Stimulated activated effector memory CD8-positive, alpha-beta T cell treated with anti-CD3 and anti-CD28 coated beads, Interleukin-12 subunit alpha, Interleukin-12 subunit beta, amount 100 ng/mL, for 72 hours (primary cell): ENCODE data around the gene ALDH1L1.

ENCODE experiments used
- ATAC-seq: fragments of 150-1000 bp; cut with Tn5 transposase; 2 replicates; pipeline ENCODE4 v1.10.0; 2021
- DNase-seq, 2 donors: peaks; one replicate each; pipeline ENCODE4 v3.0.0; 2021 to 2022; ENCODE audit warnings: low spot score in 2 of 2
- H3K27ac Mint-ChIP-seq: one replicate; pipeline ENCODE4 v1.8.0; 2022; ENCODE audit warnings: mild to moderate bottlenecking, mixed read lengths
- H3K36me3 Mint-ChIP-seq: one replicate; pipeline ENCODE4 v1.8.0; 2022; ENCODE audit warnings: mild to moderate bottlenecking, mixed read lengths
- H3K4me1 Mint-ChIP-seq: one replicate; pipeline ENCODE4 v1.8.0; 2022; ENCODE audit warnings: mixed read lengths
- H3K4me3 Mint-ChIP-seq: one replicate; pipeline ENCODE4 v1.8.0; 2022; ENCODE audit warnings: mild to moderate bottlenecking, mixed read lengths
- H3K9me3 Mint-ChIP-seq: one replicate; pipeline ENCODE4 v1.8.0; 2022; ENCODE audit warnings: mixed read lengths

The ALDH1L1 gene

DNA sequence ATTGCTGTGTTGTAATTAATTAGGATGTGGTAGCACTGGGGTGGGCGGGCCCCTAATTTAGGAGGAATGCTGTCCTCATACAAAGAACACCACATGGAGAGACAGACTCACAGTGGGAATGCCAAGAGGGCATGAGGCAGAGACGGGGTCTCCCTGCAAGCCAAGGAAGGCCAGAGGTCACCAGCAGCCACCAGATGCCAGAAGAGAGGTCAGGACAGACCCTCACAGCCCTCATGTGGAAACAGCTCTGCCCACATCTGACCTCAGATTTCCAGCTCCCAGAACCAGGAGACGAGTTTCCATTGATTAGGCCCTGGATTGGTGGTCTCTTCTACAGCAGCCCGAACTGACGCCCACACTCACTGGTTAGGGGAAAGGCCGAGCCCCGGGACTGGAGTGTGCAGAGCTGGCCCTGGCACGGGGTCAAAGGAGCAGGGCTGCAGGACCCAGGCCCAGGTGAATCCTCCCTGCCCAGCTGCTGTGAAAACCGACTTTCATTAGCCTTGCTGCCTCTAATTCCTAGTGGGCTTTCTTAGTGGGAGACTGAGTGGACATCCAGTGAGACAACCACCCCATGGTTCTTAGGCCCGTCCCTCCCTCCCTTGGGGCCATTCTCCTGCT, 53.5 kb downstream of the ALDH1L1 start:
- ATAC-seq: no peak
- Mint-ChIP-seq H3K9me3 (no peaks in the 10 kb centered on the region), H3K4me1 (no peaks in the 10 kb centered on the region), H3K4me3 (no peak overlapping the region), H3K27ac (no peak overlapping the region), H3K36me3 (no peaks in the 10 kb centered on the region)
- DNase-seq: no peak

DNA sequence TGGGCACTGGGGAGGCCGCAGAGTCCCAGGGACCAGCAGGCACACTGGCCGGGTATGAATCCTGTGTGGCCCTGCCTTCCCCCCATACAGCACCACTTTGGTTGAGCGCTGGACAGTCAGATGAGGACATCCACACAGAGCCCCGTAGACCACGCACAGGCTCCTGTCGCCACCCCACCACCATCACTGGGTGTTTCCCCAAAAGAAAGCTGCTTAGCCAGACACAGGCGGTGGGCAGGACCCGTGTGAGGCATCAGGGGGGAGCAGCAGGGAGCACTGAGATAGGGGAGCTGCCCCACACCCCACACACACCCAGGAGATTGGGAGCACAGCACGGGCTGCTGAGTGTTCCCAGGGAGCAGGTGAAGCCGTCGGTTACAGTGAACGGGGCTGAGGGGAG, 54.1 kb downstream of the ALDH1L1 start:
- Mint-ChIP-seq H3K9me3 (no peaks in the 10 kb centered on the region), H3K4me3 (no peak overlapping the region), H3K4me1 (no peaks in the 10 kb centered on the region), H3K27ac (peak overlapping the region; percentile 61), H3K36me3 (no peaks in the 10 kb centered on the region)
- ATAC-seq: no peak
- DNase-seq: no peak

DNA sequence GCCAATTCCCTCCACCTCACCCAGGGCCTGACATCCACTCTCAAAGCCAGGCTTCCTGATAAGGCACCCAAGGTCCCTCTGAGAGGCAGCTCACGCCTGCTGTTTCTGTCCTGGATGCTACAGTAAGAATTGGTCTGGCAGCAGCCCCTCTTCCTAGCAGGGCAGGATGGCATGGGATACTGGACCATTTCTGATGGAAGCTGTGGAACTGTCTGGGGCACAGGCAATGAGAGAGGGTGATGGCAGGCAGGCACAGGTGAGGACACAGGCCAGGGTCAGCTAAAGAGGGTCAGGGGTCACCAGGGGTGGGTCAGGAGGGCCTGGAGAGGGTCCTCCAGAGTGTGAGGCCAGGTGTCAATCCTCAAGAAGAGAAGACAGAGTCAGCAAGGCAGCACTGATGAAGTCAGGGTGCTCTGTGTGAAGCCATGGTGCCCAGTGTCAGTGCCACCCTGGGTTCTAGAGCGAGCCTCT, 54.6 kb downstream of the ALDH1L1 start:
- H3K27ac Mint-ChIP-seq: no peak overlapping the region
- DNase-seq (no peak), ATAC-seq (peak; percentile 12)
- no peak overlapping the region for H3K4me3 Mint-ChIP-seq
- H3K36me3 Mint-ChIP-seq: no peaks in the 10 kb centered on the region
- H3K9me3 Mint-ChIP-seq: no peaks in the 10 kb centered on the region
- H3K4me1 Mint-ChIP-seq: no peaks in the 10 kb centered on the region

DNA sequence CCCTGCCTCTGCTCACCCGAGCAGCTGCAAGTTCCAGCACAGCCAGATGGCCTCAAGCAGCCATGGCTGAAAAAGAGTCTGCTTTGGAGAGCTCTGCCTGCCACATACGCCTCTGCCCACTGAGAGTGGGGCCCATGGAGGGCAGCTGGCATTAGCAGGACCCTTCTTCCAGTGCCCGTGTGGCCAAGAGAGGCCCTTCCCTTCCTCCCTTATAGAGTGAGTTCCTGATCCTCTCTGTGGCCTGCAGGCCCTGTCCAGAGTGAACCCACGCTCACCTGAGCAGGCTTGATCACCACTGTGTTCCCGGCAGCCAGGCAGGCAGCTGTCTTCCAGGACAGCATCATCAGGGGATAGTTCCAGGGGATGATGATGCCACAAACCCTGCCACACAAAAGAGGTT, 55.0 kb downstream of the ALDH1L1 start:
- DNase-seq (no peak), ATAC-seq (peak; percentile 3)
- H3K27ac Mint-ChIP-seq: no peak overlapping the region
- H3K9me3 Mint-ChIP-seq: no peaks in the 10 kb centered on the region
- no peaks in the 10 kb centered on the region for H3K36me3 Mint-ChIP-seq
- no peak overlapping the region for H3K4me3 Mint-ChIP-seq
- no peaks in the 10 kb centered on the region for H3K4me1 Mint-ChIP-seq

DNA sequence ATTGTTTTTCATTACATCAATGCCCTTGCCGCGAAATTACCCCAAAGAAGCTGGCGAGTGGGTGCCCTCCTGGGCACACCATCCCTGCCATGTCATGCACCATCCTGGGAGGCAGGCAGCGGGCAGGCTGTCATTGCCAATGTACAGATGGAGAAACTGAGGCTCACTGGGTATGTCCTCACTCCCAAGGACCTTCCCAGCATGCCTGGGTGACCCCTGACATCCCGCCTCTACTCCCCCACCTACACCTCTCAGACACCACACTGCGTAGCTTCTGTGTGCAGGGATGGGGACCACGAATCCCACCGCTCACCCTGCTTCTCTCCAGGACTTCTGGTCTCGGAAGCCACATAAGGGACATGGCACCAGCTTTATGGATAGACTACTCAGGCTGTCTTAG, 55.5 kb downstream of the ALDH1L1 start:
- Mint-ChIP-seq H3K4me1 (no peaks in the 10 kb centered on the region), H3K4me3 (no peak overlapping the region), H3K9me3 (no peaks in the 10 kb centered on the region), H3K36me3 (no peaks in the 10 kb centered on the region), H3K27ac (no peak overlapping the region)
- no peak for DNase-seq
- ATAC-seq: no peak

DNA sequence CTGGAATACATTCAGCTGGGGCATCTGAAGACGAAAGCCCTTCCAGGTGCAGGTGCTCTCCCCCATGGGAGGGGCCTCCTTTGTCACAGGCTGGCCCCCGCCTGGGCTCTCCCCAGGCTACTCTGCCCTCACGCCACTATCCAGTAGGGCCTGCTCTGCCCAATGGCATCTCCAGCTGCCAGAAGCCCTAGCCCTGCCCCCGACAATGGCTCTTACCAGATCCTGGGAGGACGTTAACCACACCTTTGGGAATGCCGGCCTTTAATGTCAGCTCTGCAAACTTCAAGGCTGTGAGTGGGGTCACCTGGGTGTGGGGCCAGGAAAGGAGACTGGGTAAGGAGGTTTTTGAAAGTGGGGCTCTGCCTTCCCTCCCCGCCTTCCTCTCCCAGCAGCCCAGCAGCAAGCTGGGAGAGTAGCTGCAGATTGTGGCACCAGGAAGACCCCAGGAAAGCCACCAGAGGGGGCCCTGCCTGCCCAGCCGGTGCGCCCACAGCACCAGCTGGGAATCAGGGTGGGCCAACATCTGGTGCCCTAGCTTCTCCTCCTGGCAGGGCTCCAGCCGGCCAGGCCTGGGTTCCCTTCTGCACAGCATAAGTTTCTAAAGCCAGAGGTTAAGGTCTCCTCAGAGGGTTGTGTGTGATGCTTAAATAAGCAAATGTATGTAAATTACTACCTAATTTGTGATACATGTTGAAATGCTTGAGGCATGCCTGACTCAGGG, 56.1 kb downstream of the ALDH1L1 start:
- ATAC-seq (no peak), DNase-seq (no peak)
- Mint-ChIP-seq H3K4me1 (no peaks in the 10 kb centered on the region), H3K36me3 (no peaks in the 10 kb centered on the region), H3K27ac (no peak overlapping the region), H3K4me3 (no peak overlapping the region), H3K9me3 (no peaks in the 10 kb centered on the region)

DNA sequence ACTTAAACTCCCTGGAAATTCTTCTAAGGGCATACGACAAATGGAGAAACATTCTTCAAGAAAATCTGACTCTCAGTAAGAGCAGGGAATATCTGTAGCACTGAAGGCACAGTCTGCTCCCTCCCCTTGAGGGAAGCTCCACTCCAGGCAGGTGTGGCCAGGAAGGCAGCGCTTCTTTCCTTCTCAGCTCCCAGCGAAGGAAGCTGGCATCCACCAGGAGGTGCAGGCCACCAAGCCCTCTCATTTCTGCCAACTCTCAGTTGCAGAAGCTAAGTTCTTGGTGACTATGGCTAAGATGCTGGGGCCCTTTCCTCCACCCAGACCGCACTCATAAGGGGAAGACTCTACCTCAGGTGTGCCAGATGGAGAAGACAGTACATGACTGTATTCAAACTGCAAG, 58.8 kb downstream of the ALDH1L1 start:
- H3K4me3 Mint-ChIP-seq: no peak overlapping the region
- no peaks in the 10 kb centered on the region for H3K4me1 Mint-ChIP-seq
- H3K36me3 Mint-ChIP-seq: no peaks in the 10 kb centered on the region
- DNase-seq (peak in 1 of 2 donors; percentile 32), ATAC-seq (no peak)
- no peak overlapping the region for H3K27ac Mint-ChIP-seq
- no peaks in the 10 kb centered on the region for H3K9me3 Mint-ChIP-seq

DNA sequence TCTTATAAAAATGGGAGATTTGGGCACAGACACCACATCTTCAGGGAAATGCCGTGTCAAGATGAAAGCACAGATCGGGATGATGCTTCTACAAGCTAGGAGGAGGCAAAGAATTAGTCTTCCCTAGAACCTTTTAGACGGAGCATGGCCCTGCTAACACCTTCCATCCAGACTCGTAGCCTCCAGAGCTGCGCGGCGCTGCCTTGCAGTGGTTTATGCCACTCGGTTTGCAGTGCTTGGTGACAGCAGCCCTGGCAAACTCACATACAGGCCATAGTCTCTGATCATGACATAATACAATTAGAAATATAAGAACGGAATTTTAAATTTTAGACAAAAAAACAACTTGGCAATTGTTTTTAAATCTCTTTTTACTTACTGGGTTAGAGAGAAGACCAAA, 59.3 kb downstream of the ALDH1L1 start:
- H3K9me3 Mint-ChIP-seq: no peaks in the 10 kb centered on the region
- H3K27ac Mint-ChIP-seq: no peak overlapping the region
- no peaks in the 10 kb centered on the region for H3K4me1 Mint-ChIP-seq
- H3K4me3 Mint-ChIP-seq: no peak overlapping the region
- peak in 1 of 2 donors; percentile 29 for DNase-seq
- ATAC-seq: no peak
- H3K36me3 Mint-ChIP-seq: no peaks in the 10 kb centered on the region

DNA sequence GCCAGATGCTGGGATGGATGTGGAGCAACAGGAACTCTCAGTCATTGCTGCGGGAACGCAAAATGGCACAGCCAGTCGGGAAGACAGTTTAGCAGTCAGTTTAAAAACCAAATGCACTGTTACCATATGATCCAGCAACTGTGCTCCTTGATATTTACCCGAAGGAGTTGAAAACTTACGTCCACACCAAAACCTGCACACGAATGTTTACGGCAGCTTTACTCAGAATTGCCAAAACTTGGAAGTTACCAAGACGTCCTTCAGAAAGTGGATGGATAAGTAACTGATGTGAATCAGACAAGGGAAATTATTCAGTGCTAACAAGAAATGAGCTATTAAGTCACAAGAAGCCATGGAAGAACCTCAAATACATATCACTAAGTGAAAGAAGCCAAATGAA, 60.4 kb downstream of the ALDH1L1 start:
- DNase-seq: peak in 1 of 2 donors; percentile 6
- Mint-ChIP-seq H3K4me3 (no peak overlapping the region), H3K9me3 (no peaks in the 10 kb centered on the region), H3K27ac (no peak overlapping the region), H3K4me1 (no peaks in the 10 kb centered on the region), H3K36me3 (no peaks in the 10 kb centered on the region)
- ATAC-seq: no peak

DNA sequence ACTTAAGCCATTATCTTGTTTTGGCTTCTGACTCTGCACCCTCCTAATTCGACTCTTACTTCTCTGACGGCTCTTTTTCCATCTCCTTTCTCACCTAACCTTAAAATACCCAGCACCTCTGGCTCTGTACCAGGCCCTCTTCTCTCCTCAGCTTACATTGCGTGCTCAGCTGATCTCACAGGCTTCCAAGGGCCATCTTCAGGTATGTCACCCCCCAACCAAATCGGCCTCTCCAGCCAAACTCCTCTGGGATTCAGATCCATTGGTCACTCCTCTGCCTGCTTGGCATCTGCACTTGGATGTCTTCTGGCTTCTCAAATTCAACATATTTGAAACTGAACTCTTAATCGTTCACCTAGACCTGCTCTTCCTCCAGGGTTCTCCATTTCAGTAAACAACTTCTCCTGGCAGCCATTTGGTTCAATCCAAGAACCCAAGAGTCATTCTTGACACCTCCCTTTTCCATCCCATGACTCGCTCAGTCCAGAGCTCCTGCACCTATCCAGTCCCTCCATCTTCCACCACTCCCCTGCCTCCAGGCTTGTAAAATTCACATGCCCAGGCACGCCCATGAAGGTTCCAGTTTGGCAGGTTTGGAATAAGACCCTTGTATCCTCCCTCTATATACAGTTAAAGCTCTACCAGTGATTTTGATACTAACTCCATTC, 61.2 kb downstream of the ALDH1L1 start:
- Mint-ChIP-seq H3K4me3 (no peak overlapping the region), H3K27ac (no peak overlapping the region), H3K36me3 (no peaks in the 10 kb centered on the region), H3K9me3 (no peaks in the 10 kb centered on the region), H3K4me1 (no peaks in the 10 kb centered on the region)
- ATAC-seq (no peak), DNase-seq (peak in 1 of 2 donors; percentile 36)

DNA sequence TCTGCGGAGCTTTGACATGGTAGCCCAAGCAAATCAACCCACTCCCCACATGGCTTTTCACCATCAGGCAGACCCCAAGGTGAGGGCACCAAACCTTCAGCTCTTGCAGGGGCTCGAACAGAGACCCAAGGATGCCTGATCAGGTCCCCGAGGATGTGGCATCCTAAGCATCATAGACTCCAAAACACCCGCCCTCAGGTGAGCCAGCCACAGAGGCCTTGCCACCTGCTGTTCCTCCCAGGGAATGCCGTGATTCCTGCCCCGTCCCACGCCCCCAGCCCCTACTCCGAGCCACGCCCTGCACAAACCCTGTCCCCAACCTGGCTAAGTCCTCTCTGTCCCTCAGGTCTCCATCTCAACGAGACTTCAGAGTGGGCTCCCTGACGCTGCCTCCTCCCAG, 61.8 kb downstream of the ALDH1L1 start:
- no peak for ATAC-seq
- no peak overlapping the region for H3K27ac Mint-ChIP-seq
- no peaks in the 10 kb centered on the region for H3K4me1 Mint-ChIP-seq
- no peak for DNase-seq
- no peaks in the 10 kb centered on the region for H3K36me3 Mint-ChIP-seq
- no peaks in the 10 kb centered on the region for H3K9me3 Mint-ChIP-seq
- no peak overlapping the region for H3K4me3 Mint-ChIP-seq

DNA sequence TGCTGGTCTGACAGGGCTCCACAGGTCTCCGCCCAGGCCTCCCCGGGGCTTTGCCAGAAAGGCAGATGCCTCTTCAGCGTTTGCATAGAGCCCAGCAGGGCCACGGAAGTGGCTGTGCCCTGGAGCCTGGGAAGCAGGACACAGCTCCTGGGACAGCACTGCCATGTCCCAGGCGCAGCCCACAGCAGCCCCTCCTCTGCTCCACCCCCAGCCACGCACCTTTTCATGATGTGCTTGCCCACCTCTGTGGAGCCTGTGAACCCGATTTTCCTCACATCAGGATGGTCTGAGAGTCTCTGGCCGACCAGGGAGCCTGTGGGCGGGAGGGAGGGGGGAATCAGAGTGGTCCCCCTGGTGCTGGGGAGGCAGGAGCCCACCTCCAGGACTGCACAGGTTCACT, 62.6 kb downstream of the ALDH1L1 start:
- Mint-ChIP-seq H3K4me1 (no peaks in the 10 kb centered on the region), H3K27ac (no peak overlapping the region), H3K9me3 (no peaks in the 10 kb centered on the region), H3K4me3 (no peak overlapping the region), H3K36me3 (no peaks in the 10 kb centered on the region)
- DNase-seq: no peak
- no peak for ATAC-seq

DNA sequence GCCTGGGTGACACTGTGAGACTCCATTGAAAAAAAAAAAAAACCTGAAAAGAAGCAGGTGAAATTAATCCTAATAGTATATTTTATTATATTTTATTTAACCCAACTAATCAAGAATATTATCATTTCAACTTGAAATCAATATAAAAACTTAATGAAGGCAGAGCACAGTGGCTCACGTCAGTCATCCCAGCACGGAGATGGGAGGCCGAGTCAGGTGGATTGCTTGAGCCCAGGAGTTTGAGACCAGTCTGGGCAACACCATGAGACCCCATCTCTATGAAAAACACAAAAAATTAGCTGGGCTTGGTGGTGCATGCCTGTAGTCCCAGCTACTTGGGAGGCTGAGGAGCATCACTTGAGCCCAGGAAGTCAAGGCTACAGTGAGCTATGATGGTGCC, 63.2 kb downstream of the ALDH1L1 start:
- Mint-ChIP-seq H3K9me3 (no peaks in the 10 kb centered on the region), H3K4me1 (no peaks in the 10 kb centered on the region), H3K27ac (no peak overlapping the region), H3K36me3 (no peaks in the 10 kb centered on the region), H3K4me3 (no peak overlapping the region)
- ATAC-seq (no peak), DNase-seq (no peak)

DNA sequence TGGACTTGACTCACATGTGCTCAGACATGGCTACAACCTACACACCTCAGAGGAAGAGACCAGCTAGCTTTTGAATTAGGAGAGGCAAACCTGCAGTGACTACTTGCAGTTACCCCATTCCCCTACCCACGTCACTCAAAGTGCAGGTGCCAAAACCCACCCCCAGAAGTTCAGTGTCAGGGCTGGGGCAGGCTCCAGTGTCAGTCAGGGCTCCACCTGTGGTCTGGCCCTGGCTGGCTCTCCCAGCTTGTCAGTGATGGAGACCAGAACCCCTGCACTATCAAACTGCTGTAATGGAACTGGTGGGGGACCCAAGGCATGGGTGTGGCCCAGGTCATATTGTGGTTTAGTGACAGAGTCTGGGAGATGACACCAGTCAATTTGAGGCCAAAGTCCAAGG, 63.9 kb downstream of the ALDH1L1 start:
- Mint-ChIP-seq H3K4me1 (no peaks in the 10 kb centered on the region), H3K27ac (no peak overlapping the region), H3K36me3 (no peaks in the 10 kb centered on the region), H3K9me3 (no peaks in the 10 kb centered on the region), H3K4me3 (no peak overlapping the region)
- ATAC-seq (no peak), DNase-seq (no peak)

DNA sequence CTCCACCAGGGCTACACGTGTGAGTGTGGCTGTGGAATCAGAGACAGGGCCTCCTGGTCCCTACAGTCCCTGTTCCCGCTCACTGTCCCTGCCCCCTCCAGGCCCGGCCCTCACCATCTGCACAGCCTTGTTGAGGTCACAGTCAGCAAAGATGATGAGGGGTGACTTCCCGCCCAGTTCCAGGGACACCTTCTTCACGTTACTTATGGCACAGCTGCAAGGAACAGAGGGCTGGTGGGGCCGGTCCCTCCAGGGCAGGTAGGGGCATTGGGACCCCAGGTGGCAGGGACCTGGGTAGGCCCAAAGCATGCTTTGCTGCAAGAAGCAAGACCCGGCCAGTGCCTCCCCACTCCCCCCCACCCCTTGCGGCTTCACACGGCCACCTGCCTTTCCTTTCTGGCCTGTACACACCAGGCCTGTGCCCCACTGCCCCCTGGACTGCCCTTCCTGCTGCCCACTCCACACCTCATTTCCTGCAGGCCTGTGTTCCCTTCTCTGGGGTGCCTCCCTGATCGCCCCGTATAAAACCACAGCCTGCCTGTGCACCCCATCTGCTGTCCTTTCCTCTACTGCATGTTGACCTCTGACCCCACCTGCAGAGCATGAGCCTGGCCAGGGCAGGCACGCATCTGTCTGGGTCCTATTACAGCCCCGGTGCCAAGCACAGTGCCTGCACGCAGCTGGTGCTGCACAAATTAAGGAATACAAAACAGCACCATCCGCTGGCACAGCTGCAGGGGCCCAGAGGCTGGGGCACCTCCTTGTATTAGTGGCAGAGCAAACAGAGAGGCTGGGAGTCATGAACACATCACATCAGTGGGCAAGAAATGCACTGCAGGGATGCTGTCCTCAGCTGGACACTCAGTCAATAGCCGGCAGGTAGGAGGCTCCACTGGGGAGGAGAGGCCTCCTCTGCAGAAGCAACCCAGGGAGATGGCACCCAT, 65.7 kb downstream of the ALDH1L1 start:
- ATAC-seq: no peak
- H3K4me3 Mint-ChIP-seq: no peak overlapping the region
- no peak for DNase-seq
- H3K27ac Mint-ChIP-seq: no peak overlapping the region
- H3K4me1 Mint-ChIP-seq: no peaks in the 10 kb centered on the region
- H3K36me3 Mint-ChIP-seq: no peaks in the 10 kb centered on the region
- H3K9me3 Mint-ChIP-seq: no peaks in the 10 kb centered on the region
